GM12801 (cell line): ENCODE results near the gene PSMC6.

Experiments used
- CTCF ChIP-seq: IDR thresholded peaks from one replicate; pipeline ENCODE4 v1.5.1; 2011; ENCODE audit warnings: control low read depth; ENCODE audit not compliant: insufficient read length; ENCODE audit errors: extremely low read depth

PSMC6 gene

GRCh38 chr14:52686176-52686575 lies 20.8 kb upstream of the PSMC6 start:
- TF ChIP-seq CTCF = no peak

DNA sequence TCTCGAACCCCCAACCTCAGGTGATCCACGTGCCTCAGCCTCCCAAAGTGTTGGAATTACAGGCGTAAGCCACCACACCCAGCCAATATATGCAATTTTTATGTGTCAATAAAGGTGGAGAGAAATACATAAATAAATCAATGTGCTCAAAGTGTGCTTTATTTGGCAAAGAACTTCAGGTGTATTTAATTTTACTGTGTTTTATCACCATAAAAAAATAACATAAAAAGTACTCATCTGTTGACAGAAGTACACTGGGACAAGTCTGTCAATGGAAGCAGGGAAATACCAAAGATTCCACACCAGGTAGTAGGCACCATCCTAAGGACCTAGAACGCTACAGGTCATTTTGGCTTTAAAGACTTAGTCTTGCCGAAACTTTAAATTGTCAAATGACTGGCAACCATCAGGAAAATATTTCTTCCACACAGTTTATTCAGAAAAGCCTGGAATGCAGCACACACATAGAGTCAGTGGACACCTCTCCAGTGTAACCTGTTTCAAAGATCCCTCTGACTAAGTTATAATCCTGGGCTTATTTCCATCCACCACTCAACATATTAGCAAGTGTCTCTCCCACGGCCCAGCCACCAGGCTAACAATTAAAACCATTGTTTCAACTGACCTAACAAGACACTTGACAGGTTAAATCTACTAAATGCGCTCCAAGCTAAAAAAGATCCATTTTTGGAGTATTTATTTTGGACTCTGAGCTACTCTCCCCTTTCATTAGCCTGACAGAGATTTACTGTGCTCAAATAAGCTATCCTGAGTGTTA lies 15.8 kb upstream of the PSMC6 start:
- no peak for TF ChIP-seq CTCF

- no peak for TF ChIP-seq CTCF
Measured at GRCh38 chr14:52692248-52692962, 14.6 kb upstream of the PSMC6 start.

DNA sequence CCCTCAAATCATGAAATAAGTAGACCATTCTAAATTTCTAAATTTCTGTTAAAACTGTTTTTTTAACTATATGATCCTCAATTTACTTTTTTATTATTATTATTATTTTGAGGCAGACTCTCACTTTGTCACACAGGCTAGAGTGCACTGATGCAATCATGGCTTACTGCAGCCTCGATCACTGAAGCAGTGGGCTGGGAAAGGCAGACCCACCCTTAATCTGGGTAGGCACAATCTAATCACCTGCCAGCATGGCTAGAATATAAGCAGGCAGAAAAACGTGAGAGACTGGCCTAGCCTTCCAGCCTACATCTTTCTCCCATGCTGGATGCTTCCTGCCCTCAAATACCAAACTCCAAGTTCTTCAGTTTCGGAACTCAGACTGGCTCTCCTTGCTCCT lies 14.0 kb upstream of the PSMC6 start:
- TF ChIP-seq CTCF = no peak

DNA sequence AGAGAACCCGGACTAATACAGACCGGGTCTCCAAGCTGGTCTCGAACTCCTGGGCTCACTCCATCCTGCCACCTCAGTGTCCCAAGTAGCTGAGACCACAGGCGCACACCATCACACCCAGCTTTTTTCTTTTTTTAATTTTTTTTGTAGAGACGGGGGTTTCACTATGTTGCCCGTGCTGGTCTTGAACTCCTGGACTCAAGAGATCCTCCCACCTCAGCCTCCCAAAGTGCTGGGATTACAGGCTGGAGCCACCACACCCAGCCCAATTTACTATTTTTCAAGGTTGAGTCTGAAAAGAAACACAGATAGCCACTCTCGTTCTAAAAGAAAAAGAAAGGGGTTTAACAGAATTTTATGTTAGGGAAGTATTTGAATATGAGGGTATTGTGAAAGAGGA lies 13.5 kb upstream of the PSMC6 start:
- no peak for TF ChIP-seq CTCF

- TF ChIP-seq CTCF = no peak
Measured at GRCh38 chr14:52694761-52695480, 12.1 kb upstream of the PSMC6 start.

DNA sequence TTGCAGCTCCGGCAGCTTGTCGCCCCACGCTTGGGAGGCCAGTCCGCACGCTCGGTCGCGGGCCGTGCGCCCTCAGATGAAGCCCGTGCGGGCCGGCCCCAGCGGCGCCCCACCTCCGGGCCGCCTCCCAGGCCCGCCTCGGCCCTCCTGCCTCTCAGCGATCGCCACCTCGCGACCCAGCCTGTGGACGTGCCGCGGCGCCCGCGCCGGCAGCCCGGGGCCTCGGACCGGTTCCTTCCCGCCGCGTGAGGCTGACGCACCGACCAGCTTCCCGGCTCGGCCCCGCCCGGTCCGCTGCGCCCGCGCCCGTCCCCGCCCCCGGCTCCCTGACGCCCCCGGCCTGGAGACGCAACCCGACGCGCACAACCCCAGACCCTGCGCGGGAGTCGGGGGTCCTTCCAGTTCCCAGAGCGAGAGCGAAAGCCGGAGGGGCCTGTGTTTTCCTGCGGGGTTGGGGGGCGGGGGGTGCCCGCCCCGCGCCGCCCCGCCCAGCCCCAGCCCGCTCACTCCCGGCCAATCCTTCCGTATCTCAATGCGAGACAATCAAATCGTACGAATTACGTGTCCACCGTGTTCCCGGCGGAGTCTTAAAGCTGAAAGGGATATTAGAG lies 11.4 kb upstream of the PSMC6 start, which contains the start of gene ERO1A:
Gene ERO1A, minus strand, starts transcription at position 78 of the 611 bp plus-strand sequence. Its CDS starts 77 bp downstream, at position 1.
- TF ChIP-seq CTCF = no peak
